ENCODE data around the gene MTLN.
"Not testable (repeated sequence)": the region's sequence is repeated elsewhere in the genome, so short reads cannot be mapped to it uniquely, and the experiment has no call there.

The MTLN gene

DNA sequence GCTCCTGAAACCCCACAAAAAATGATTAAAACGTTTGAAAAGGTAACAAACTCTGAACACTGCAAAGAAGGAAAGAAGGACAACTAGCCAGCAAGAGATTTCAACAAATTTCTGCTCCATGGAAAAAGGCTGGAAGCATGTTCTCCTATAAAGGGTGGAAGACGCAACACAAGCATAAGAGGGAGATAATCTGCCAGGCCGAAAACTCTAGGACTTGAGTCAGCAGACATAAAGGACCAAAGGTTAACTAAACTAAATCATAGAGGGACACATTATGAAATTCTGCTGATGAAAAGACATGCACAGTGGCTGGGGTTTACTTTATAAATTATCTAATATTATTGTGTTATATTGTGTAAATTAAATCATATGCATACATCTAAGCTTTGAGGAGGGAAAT lies 14.3 kb downstream of the MTLN start:
- no peak for DNase-seq

- no peak for DNase-seq
Measured at GRCh38 chr2:110197452-110197851, 14.9 kb downstream of the MTLN start.

- not testable (repeated sequence) for DNase-seq
Measured at GRCh38 chr2:110190169-110190568, 22.2 kb downstream of the MTLN start.

- DNase-seq = no peak
Measured at GRCh38 chr2:110182449-110182848, 29.9 kb downstream of the MTLN start.

GRCh38 chr2:110180036-110180435 lies 32.3 kb downstream of the MTLN start:
- DNase-seq = no peak

- DNase-seq = no peak
Measured at GRCh38 chr2:110173523-110173922, 38.8 kb downstream of the MTLN start.

DNA sequence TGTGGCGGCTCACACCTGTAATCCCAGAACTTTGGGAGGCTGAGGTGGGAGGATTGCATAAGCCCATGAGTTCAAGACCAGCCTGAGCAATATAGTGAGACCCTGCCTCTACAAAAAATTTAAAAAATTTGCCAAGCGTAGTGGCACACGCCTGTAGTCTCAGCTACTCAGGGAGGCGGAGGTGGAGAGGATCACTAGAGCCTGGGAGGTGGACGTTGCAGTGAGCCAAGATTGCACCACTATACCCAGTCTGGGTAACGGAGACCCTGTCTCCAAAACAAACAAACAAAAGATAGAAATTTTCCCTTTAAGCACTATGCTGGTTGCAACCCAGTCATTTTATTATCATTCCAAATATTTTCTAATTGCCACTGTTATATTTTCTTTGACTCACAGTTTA lies 39.8 kb downstream of the MTLN start:
- no peak for DNase-seq

DNA sequence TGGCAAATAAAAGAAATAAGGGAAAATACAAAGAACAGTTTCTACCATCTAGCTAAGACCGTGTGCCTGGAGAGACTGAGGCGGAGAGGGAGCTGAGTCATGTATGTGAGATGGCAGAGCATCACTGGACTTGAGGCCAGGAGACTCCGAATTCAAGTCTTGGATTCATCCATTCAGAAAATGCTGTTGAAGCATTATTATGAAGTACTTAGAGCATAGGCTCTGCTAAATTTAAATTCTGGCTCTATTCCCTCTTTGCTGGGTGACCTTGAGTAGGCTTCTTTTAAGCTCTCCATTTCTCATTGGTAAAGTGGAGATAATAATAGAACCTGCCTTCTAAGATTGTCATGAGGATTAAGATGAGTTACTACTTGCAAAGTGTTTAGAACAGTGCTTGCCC lies 42.2 kb downstream of the MTLN start:
- DNase-seq = no peak

DNA sequence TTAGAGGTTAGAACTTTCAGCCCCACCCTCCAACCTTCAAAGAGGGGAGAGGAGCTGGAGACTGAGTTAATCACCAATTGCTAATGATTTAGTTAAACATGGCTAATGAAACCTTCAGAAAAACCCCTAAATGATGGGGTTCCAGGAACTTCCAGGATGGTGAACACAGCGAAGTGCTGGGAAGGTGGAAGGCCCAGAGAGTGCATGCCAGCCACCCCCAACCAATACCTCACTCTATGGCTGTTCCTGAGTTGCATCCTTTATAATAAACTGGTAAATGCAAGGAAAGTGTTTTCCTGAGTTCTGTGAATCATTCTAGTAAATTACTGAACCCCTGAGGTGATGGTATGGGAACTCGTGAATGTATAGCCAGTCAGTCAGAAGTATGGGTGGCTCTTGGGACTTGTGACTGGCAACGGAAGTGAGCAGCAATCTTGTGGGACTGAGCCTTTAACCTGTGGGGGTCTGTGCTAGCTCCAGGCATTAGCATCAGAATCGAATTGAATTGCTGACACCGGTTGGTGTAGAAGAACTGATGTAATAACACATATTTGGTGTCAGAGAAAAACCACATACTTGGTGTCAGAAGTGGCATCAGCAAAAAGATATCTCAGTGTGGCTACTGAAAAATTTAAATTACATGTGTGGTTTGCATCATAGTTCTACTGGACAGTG lies 44.9 kb downstream of the MTLN start:
- DNase-seq = no peak

GRCh38 chr2:110166266-110166665 lies 46.1 kb downstream of the MTLN start:
- DNase-seq = no peak
